ENCODE measurements around the gene CDK9. TPM values are rescaled to one million over a fixed set of nuclear protein-coding genes. Genes with fewer than 3 reads are reported as not detected.
A peak's percentile ranks its signal among the peaks of the same experiment; 100 is the strongest.
"Not testable (repeated sequence)": the region's sequence is repeated elsewhere in the genome, so short reads cannot be mapped to it uniquely, and the experiment has no call there.

Gene CDK9
- polyA plus RNA-seq, 4 donors = 62.7 to 74.9 (median 68.7) TPM

- no peak for DNase-seq (ENCODE audit: low read depth in 4 of 4, low spot score in 3 of 4)
Observed at GRCh38 chr9:127817881-127818434, 32.1 kb downstream of the CDK9 start.

DNA sequence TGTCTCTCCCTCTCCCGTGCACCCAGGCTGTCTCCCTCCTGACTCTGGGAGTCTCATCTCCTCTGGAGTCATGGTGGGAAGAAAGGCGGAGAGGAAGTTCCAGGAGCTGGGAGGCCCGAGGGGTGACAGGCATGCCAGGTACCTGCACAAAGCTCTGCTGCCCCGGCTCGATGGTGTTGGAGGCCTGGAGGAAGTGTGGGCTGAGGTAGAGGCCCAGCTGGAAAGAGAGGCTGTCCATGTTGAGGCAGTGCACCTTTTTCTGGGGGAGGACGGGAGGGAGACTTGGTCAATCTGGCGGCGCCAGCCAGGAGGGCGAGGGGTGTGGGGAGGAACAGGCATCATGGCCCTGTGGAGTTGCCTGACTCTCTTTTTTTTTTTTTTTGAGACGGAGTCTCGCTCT, 32.7 kb downstream of the CDK9 start:
- no peak for DNase-seq (ENCODE audit: low read depth in 4 of 4, low spot score in 3 of 4)

DNA sequence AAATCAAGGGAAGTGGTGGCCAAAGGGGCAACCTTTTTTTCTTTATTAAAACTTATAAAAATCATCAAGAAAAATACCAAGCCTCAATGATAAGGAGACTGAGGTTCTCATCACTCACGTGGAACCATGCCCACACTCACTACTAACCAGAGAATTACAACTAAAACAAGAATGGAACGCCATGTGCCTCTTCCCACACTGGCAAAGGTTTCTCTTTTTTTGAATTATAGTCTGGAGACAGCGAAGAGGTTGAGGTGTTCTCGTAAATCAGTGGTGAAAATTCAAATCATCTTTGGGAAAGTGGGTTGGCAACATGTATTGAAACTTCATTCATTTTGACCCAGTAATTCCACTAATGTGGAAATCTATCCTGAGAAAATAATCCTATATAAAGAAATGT, 36.3 kb downstream of the CDK9 start:
- no peak for DNase-seq (ENCODE audit: low read depth in 4 of 4, low spot score in 3 of 4)

- DNase-seq (ENCODE audit: low read depth in 4 of 4, low spot score in 3 of 4) = no peak
Observed at GRCh38 chr9:127825319-127826051, 39.7 kb downstream of the CDK9 start.

DNA sequence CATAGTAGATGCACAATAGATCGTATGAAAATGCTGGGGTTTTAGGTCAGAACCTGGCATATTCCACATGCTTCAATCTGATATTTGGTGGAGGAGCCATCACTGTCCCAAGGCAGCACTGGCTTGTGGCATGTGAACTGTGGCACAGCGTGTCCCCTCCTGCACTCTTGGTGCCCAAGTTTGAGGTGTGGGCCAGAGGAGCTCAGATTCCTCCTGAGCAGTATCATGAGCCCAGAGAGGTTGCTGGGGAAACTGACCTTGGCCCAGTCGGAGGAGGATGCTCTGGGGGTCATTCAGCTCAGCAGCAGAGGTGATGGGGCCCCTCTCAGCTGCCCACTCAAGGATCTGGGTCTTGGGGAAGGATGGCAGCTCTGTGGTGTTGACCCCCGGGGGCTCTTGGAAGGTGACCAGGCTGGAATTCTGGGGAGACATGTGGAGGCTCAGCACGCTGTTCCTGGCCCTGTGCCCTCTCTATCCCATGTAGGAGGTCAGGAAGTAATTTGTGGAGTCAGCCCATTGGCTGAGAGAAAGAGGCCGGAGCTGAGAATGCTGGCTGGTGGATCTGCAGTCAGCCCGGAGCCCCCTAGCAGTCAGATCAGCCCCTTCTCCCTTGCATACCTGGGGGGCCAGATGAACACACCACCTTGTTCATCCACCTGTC, 40.5 kb downstream of the CDK9 start:
- no peak for DNase-seq (ENCODE audit: low read depth in 4 of 4, low spot score in 3 of 4)

- peak; percentile 70 to 76 (median 74) for DNase-seq (ENCODE audit: low read depth in 4 of 4, low spot score in 3 of 4)
Observed at GRCh38 chr9:127828262-127829031, 42.6 kb downstream of the CDK9 start.

DNA sequence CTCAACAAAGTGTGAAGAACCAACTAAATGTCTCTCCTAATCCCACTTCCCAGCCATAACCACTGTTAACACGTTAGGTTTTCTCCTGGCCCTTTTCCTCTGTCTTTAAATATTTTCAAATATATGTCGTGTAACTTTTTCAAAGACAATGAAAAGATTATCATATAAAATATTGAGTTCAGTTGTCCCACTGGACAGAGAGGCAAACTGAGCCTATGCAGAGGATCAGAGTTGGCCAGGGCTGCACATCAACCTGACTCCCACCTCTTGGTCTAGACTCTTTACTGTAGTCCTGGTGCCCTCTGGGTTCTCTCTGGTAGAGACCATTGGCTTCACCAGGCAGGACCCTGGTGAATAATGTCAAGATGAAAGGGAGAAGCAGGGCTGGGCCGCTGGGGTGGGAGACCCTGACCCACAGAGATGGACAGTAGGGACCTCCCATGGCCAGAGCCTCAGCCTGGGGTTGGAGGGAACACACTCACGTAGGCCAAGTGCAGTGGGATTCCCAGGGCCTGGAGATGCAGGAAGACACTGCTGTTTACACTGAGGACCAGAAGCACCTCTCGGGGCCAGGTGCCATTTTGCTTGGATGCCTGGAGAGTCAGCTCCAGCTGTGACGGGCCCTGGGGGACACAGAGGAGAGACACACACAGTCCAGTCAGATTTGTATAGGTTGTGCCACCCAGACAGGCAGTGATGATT, 43.5 kb downstream of the CDK9 start:
- no peak for DNase-seq (ENCODE audit: low read depth in 4 of 4, low spot score in 3 of 4)

- no peak for DNase-seq (ENCODE audit: low read depth in 4 of 4, low spot score in 3 of 4)
Observed at GRCh38 chr9:127832248-127832647, 46.4 kb downstream of the CDK9 start.

- DNase-seq (ENCODE audit: low read depth in 4 of 4, low spot score in 3 of 4) = no peak
Observed at GRCh38 chr9:127833555-127833954, 47.7 kb downstream of the CDK9 start.

- no peak for DNase-seq (ENCODE audit: low read depth in 4 of 4, low spot score in 3 of 4)
Observed at GRCh38 chr9:127835991-127836516, 50.2 kb downstream of the CDK9 start.

DNA sequence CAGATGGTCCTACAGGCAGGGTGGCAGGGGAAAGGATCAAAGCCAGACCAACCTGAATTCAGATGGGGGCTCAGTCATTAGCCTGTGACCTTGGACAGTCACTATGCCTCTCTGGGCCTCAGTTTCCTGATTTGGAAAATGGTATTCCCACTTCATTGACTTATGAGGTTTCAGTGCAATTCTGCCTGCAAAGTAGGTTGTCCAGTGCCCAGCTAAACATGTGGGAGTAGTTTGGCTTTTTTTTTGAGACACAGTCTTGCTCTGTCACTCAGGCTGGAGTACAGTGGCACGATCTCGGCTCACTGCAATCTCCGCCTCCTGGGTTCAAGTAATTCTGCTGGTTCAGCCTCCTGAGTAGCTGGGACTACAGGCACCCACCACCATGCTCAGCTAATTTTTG, 50.7 kb downstream of the CDK9 start:
- not testable (repeated sequence) for DNase-seq (ENCODE audit: low read depth in 4 of 4, low spot score in 3 of 4)

- no peak for DNase-seq (ENCODE audit: low read depth in 4 of 4, low spot score in 3 of 4)
Observed at GRCh38 chr9:127837346-127837745, 51.5 kb downstream of the CDK9 start.

DNA sequence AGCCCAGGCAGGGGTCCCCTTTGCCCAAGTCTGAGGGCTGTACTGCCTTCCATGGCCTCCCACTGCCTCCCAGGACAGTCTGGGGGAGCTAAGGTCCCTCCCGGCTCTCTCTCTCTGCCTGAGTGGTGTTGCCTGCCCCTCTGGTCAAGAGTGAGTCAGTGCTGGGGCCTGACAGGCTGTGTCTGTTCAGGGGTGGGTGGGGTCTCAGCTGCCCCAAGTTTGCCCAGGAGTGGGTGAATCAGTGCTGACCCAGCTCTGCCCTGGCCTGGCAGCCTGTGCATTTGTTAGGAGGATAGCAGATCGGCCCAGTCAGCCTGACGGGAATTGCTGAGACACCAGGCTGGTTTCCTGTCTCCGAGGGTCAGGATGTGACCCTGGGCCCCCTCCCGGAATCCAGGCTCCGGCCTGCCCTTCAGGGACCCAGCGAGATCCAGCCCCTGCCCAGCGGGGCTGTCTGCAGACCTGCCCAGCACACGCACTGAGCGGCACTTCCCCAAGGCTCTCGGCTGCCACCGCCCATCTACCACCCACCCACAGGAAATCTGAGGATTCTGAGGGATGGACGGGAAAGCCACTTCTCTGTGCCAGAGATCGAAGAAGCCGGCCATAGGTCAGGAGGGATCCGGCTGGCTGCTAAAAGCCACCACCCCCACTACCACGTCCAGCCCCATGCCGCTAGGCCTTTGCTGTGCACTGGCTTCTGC, 52.7 kb downstream of the CDK9 start:
- no peak for DNase-seq (ENCODE audit: low read depth in 4 of 4, low spot score in 3 of 4)

Other genes starting within 250 kb of the CDK9 start
- gene STXBP1, start 173.8 kb upstream of the CDK9 start, polyA plus RNA-seq (ENCODE audit: insufficient read length in 4 of 4) = 10 to 100 TPM; 23.8 to 36.9 (median 29.2) TPM
- gene CFAP157, start 79.0 kb upstream of the CDK9 start, polyA plus RNA-seq (ENCODE audit: insufficient read length in 4 of 4) = 1 to 10 TPM; 1.4 to 8.0 (median 3.9) TPM
- 10 to 100 TPM in 1 of 4 donors, 1 to 10 TPM in 3; 5.4 to 14.6 (median 7.9) TPM for gene PTRH1, start 70.4 kb upstream of the CDK9 start, polyA plus RNA-seq (ENCODE audit: insufficient read length in 4 of 4)
- gene TTC16, start 70.0 kb upstream of the CDK9 start, polyA plus RNA-seq (ENCODE audit: insufficient read length in 4 of 4) = under 1 TPM; 0.08 to 0.38 (median 0.24) TPM
- 10 to 100 TPM; 11.7 to 20.0 (median 13.6) TPM for gene TOR2A, start 50.7 kb upstream of the CDK9 start, polyA plus RNA-seq (ENCODE audit: insufficient read length in 4 of 4)
- gene SH2D3C, start 7.4 kb upstream of the CDK9 start, polyA plus RNA-seq (ENCODE audit: insufficient read length in 4 of 4) = 10 to 100 TPM; 10.3 to 17.8 (median 14.1) TPM
- 10 to 100 TPM; 36.3 to 50.7 (median 40.0) TPM for gene FPGS, start 16.8 kb downstream of the CDK9 start, polyA plus RNA-seq (ENCODE audit: insufficient read length in 4 of 4)
- gene ENG, start 68.6 kb downstream of the CDK9 start, polyA plus RNA-seq (ENCODE audit: insufficient read length in 4 of 4) = 10 to 100 TPM; 76.1 to 91.7 (median 83.2) TPM
- gene AK1, start 91.6 kb downstream of the CDK9 start, polyA plus RNA-seq (ENCODE audit: insufficient read length in 4 of 4) = 10 to 100 TPM; 35.9 to 45.3 (median 43.0) TPM
- gene ST6GALNAC6, start 113.6 kb downstream of the CDK9 start, polyA plus RNA-seq (ENCODE audit: insufficient read length in 4 of 4) = 10 to 100 TPM; 38.6 to 46.5 (median 43.3) TPM
- 10 to 100 TPM; 10.4 to 17.5 (median 12.5) TPM for gene ST6GALNAC4, start 131.0 kb downstream of the CDK9 start, polyA plus RNA-seq (ENCODE audit: insufficient read length in 4 of 4)
- gene PIP5KL1, start 144.7 kb downstream of the CDK9 start, polyA plus RNA-seq (ENCODE audit: insufficient read length in 4 of 4) = 1 to 10 TPM in 3 of 4 donors, under 1 TPM in 1; 0.85 to 2.2 (median 1.9) TPM
- gene DPM2, start 151.8 kb downstream of the CDK9 start, polyA plus RNA-seq (ENCODE audit: insufficient read length in 4 of 4) = 10 to 100 TPM; 33.5 to 38.7 (median 36.4) TPM
- 10 to 100 TPM; 32.3 to 45.6 (median 36.8) TPM for gene EEIG1, start 195.0 kb downstream of the CDK9 start, polyA plus RNA-seq (ENCODE audit: insufficient read length in 4 of 4)

Measured in left renal pelvis (tissue), 4 donors.